Smooth muscle cell (in vitro differentiated cells): ENCODE data around the gene MRRF. TPM values are rescaled to one million over a fixed set of nuclear protein-coding genes. Genes with fewer than 3 reads are reported as not detected.

Experiments used
- DNase-seq: peaks from one replicate; lab custom pipeline; 2025; ENCODE audit not compliant: unreplicated experiment; lab: John Stamatoyannopoulos, UW
- H2AFZ ChIP-seq: fragments of 200-600 bp; sonication (generic); 2 replicates; pipeline ENCODE4 v1.6.0; 2016; ENCODE audit warnings: antibody characterized with exemption, low read depth, mild to moderate bottlenecking
- H3F3A ChIP-seq: fragments of 200-600 bp; sonication (generic); 2 replicates; pipeline ENCODE4 v1.6.0; 2017; ENCODE audit warnings: antibody characterized with exemption, low read depth
- H3K27ac ChIP-seq: fragments of 200-600 bp; sonication (generic); 2 replicates; pipeline ENCODE4 v1.5.1; 2016; ENCODE audit warnings: low read depth, mild to moderate bottlenecking
- H3K27me3 ChIP-seq: fragments of 200-600 bp; sonication (generic); 2 replicates; pipeline ENCODE4 v1.6.1; 2016; ENCODE audit warnings: low read depth, mild to moderate bottlenecking
- H3K36me3 ChIP-seq: fragments of 200-600 bp; sonication (generic); 2 replicates; pipeline ENCODE4 v1.5.1; 2016; ENCODE audit warnings: low read depth
- H3K4me1 ChIP-seq: fragments of 200-600 bp; sonication (generic); 2 replicates; pipeline ENCODE4 v1.5.1; 2016; ENCODE audit warnings: low read depth
- H3K4me2 ChIP-seq: fragments of 200-600 bp; sonication (generic); 2 replicates; pipeline ENCODE4 v1.6.0; 2016; ENCODE audit warnings: mild to moderate bottlenecking
- H3K4me3 ChIP-seq: fragments of 200-600 bp; sonication (generic); 2 replicates; pipeline ENCODE4 v1.5.1; 2016; ENCODE audit warnings: mild to moderate bottlenecking
- H3K79me2 ChIP-seq: fragments of 200-600 bp; sonication (generic); 2 replicates; pipeline ENCODE4 v1.6.0; 2016; ENCODE audit warnings: low read depth, mild to moderate bottlenecking
- H3K9ac ChIP-seq: fragments of 200-600 bp; sonication (generic); 2 replicates; pipeline ENCODE4 v1.6.0; 2016; ENCODE audit warnings: low read depth
- H3K9me3 ChIP-seq: fragments of 200-600 bp; sonication (generic); replicated peaks from 2 replicates; pipeline ENCODE4 v1.5.1; 2016; ENCODE audit warnings: low read depth
- H4K20me1 ChIP-seq: fragments of 200-600 bp; sonication (generic); 2 replicates; pipeline ENCODE4 v1.6.0; 2016; ENCODE audit warnings: low read depth
- CTCF ChIP-seq: fragments of 200-600 bp; sonication (generic); IDR thresholded peaks from 2 replicates; pipeline ENCODE4 v1.5.1; 2017; ENCODE audit warnings: borderline replicate concordance, mild to moderate bottlenecking, antibody characterized with exemption; ENCODE audit not compliant: insufficient read depth, poor library complexity, severe bottlenecking
- WGBS: methylation state at CpG from one replicate; pipeline ENCODE4 v1.1.7; 2016; ENCODE audit warnings: low lambda C conversion rate; 5-methylcytosine and 5-hydroxymethylcytosine counted together
- polyA plus RNA-seq: library from polyadenylated mRNA; unstranded; fragments of >200 nt; fragmentation: Nextera tagmentation; extraction: Ambion mirVana; gene quantifications from 2 replicates; pipeline ENCODE4 v1.2.1, GENCODE V29; 2016
- total RNA-seq: library from RNA; depleted of rRNA; stranded (reverse); fragments of >200 nt; gene quantifications from 2 replicates; pipeline ENCODE4 v1.2.3, GENCODE V29; 2014

MRRF gene
- total and polyA plus RNA-seq, 2 experiments from 2014 or later, result 8.4 to 28.1 TPM

DNA sequence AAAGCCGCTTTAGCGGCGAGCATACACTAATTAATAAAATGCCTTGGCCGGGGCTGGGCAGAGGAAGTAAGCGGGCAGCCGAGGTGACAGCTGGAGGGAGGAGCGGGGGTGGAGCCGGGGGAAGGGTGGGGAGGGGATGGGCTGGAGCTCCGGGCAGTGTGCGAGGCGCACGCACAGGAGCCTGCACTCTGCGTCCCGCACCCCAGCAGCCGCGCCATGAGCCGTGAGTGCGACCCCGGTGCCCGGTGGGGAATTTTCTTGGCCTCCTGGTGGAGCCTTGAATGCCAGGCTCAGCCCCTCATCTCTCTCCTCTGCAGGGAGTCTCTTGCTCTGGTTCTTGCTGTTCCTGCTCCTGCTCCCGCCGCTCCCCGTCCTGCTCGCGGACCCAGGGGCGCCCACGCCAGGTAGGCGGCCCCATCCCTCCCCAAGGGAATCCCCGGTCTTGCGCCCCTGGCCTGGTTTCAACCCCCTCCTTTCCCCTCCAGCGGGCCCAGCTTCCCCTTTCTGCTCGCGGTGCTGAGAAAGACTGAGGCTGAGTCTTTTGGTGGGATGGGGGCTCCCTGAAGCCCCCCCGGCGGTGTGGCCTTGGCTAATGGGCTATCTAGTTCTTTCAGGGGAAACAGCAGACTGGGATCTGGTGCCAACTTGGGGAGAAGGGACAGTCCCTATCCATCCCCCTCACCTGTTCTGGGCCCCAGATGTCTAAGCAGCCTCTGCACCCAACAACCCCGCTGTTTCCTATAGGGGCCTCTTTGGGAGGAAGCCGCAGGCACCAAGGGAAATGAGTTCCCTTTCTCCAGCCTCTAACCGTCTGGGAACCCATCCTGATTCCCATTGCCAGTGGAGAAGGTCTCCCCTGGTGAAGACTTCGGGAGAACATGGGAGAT, 106.4 kb downstream of the MRRF start, which contains the start of gene PTGS1:
Gene PTGS1, plus strand, starts transcription at position 156 of the 887 bp plus-strand sequence. Its CDS starts 61 bp downstream, at position 217.
- H3K9ac ChIP-seq, result no peak within 1 kb of the TSS
- H4K20me1 ChIP-seq, result no peaks in the 10 kb centered on the region
- H3K27me3 ChIP-seq, result peaks cover 24% of the 10 kb centered on the region
- peak within 1 kb of the TSS; percentile 72 for H2AFZ ChIP-seq
- DNase-seq, result no peak
- TF ChIP-seq CTCF, result no peak
- 9% methylated on average over 31 of the region's 39 CpGs for WGBS
- H3K4me1 ChIP-seq, result peaks cover 10% of the 10 kb centered on the region
- peak within 1 kb of the TSS; percentile 38 for H3K4me3 ChIP-seq
- H3K36me3 ChIP-seq, result no peaks in the 10 kb centered on the region
- H3K79me2 ChIP-seq, result no peaks in the 10 kb centered on the region
- no peak within 1 kb of the TSS for H3K27ac ChIP-seq
- H3F3A ChIP-seq, result no peaks in the 10 kb centered on the region
- peak within 1 kb of the TSS; percentile 86 for H3K4me2 ChIP-seq
- no peaks in the 10 kb centered on the region for H3K9me3 ChIP-seq

GRCh38 chr9:122371846-122372245, 107.2 kb downstream of the MRRF start:
- 89% methylated on average over 8 of the region's 8 CpGs for WGBS

GRCh38 chr9:122372856-122373845, 108.5 kb downstream of the MRRF start:
- no peak overlapping the region for H3K4me2 ChIP-seq
- H3K4me1 ChIP-seq, result peaks cover 10% of the 10 kb centered on the region
- H3K27me3 ChIP-seq, result peaks cover 24% of the 10 kb centered on the region
- no peaks in the 10 kb centered on the region for H3K36me3 ChIP-seq
- H3F3A ChIP-seq, result no peaks in the 10 kb centered on the region
- H3K79me2 ChIP-seq, result no peaks in the 10 kb centered on the region
- no peaks in the 10 kb centered on the region for H3K9me3 ChIP-seq
- TF ChIP-seq CTCF, result no peak
- no peak overlapping the region for H2AFZ ChIP-seq
- no peak overlapping the region for H3K27ac ChIP-seq
- WGBS, result 89% methylated on average over 19 of the region's 19 CpGs
- no peak for DNase-seq
- no peaks in the 10 kb centered on the region for H4K20me1 ChIP-seq
- H3K4me3 ChIP-seq, result no peak overlapping the region
- H3K9ac ChIP-seq, result no peak overlapping the region

More at GRCh38 chr9:122371846-122372245, 107.2 kb downstream of the MRRF start:
- Histone ChIP-seq H3K4me3 (no peak overlapping the region), H4K20me1 (no peaks in the 10 kb centered on the region), H2AFZ (no peak overlapping the region), H3K9me3 (no peaks in the 10 kb centered on the region), H3K4me2 (no peak overlapping the region), H3K9ac (no peak overlapping the region), H3K27ac (no peak overlapping the region), H3F3A (no peaks in the 10 kb centered on the region), H3K36me3 (no peaks in the 10 kb centered on the region), H3K4me1 (peaks cover 10% of the 10 kb centered on the region), H3K79me2 (no peaks in the 10 kb centered on the region), H3K27me3 (peaks cover 24% of the 10 kb centered on the region)
- DNase-seq, result no peak
- TF ChIP-seq CTCF, result no peak
